ENCODE data around the gene JUNB. TPM values are rescaled to one million over a fixed set of nuclear protein-coding genes. Genes with fewer than 3 reads are reported as not detected.

Gene JUNB
- polyA plus RNA-seq, 1 donor (not counting 4 experiments of a cell fraction or from before 2014, with no cell fraction given) = 40.8 TPM

DNA sequence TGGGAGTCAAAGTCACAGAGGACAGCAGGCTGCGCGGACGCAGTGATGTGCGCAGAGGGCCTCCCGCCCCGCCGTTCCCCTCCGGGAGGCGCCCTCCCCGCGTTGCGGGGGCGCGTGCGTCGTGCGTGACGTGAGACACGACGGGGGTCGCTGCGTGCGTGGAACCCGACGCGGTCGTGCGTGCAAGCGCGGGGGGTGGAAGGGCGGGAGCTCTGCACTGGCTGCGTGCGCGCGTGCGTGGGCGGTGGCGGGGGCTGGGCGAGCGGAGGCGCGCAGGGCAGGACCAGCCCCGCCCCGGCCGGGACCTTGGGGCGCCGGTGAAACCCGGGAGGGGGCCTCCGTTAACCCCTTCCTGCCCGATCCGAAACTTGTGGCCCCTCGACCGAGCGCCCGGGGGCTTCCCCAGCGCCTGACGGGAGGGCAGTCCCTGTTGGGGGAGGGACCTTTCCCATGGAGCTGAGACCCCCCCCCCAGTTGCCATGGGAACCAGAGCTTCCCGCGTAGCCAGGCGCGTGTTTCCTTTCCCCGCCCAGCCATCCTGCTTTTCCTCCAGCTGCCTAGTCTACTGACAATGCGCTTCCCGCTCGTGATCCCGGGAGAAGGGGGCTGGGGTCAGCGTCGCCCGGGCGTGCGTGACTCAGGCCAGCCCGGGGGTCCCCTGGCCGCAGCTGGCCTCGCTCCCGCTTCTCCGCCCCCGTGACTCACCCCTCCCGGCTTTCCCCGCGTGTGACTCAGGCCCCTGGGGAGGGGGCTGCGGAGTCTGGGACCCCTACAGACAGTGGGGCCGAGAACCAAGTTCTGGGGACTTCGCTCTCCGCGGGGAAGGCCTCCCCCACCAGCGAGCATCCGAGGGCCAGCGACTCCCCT lies 8.6 kb upstream of the JUNB start:
- H3K27ac ChIP-seq (ENCODE audit: control insufficient read depth, insufficient read depth, low read length) = peak overlapping the region; percentile 81
- H3K4me3 ChIP-seq (ENCODE audit: control insufficient read depth in 2 of 3, extremely low read depth in 1 of 3, insufficient read depth in 2 of 3, low read depth in 1 of 3, low read length in 3 of 3) = peak overlapping the region; percentile 34 to 57 (median 40)
- H3K36me3 ChIP-seq (ENCODE audit: control insufficient read depth in 2 of 2, extremely low read depth in 1 of 2, insufficient read depth in 2 of 2, low read length in 2 of 2) = no peaks in the 10 kb centered on the region
- H3K79me2 ChIP-seq (ENCODE audit: control insufficient read depth, insufficient read depth, low read length) = no peaks in the 10 kb centered on the region
- H4K20me1 ChIP-seq (ENCODE audit: control insufficient read depth, extremely low read depth, insufficient read depth, low read length) = no peaks in the 10 kb centered on the region
- dilution Hi-C loops (cut with MboI; ENCODE audit: extremely low pct_ligation_motif_present, low sequenced_read_pairs) = no loop called here
- no peaks in the 10 kb centered on the region for H3K27me3 ChIP-seq (ENCODE audit: control insufficient read depth, extremely low read depth, insufficient read depth, low read length)
- H3K4me1 ChIP-seq (ENCODE audit: control insufficient read depth, extremely low read depth, insufficient read depth, low read length) = peaks cover 70% of the 10 kb centered on the region
- DNase-seq (ENCODE audit: low read depth, low spot score) = no peak
- H3K9ac ChIP-seq (ENCODE audit: control insufficient read depth, extremely low read depth, insufficient read depth, low read length) = peak overlapping the region; percentile 73
- H3K4me2 ChIP-seq (ENCODE audit: control insufficient read depth, extremely low read depth, insufficient read depth, low read depth, low read length) = peak overlapping the region; percentile 88
- H3K9me3 ChIP-seq (ENCODE audit: control insufficient read depth, low read depth, low read length) = no peaks in the 10 kb centered on the region
- H3K9me1 ChIP-seq (ENCODE audit: control insufficient read depth, extremely low read depth, insufficient read depth, low read length) = no peaks in the 10 kb centered on the region
- no peak for FAIRE-seq
- peak overlapping the region; percentile 60 for H2AFZ ChIP-seq (ENCODE audit: control insufficient read depth, low read length)
- no peak for TF ChIP-seq EZH2 (IDR thresholded peaks at IDR 0.05; ENCODE audit: low read length)
- TF ChIP-seq, protein P1, sequence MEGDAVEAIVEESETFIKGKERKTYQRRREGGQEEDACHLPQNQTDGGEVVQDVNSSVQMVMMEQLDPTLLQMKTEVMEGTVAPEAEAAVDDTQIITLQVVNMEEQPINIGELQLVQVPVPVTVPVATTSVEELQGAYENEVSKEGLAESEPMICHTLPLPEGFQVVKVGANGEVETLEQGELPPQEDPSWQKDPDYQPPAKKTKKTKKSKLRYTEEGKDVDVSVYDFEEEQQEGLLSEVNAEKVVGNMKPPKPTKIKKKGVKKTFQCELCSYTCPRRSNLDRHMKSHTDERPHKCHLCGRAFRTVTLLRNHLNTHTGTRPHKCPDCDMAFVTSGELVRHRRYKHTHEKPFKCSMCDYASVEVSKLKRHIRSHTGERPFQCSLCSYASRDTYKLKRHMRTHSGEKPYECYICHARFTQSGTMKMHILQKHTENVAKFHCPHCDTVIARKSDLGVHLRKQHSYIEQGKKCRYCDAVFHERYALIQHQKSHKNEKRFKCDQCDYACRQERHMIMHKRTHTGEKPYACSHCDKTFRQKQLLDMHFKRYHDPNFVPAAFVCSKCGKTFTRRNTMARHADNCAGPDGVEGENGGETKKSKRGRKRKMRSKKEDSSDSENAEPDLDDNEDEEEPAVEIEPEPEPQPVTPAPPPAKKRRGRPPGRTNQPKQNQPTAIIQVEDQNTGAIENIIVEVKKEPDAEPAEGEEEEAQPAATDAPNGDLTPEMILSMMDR (optimal IDR thresholded peaks at IDR 0.05 in 1 of 3, IDR thresholded peaks at IDR 0.05 in 1 of 3, conservative IDR thresholded peaks at IDR 0.05 in 1 of 3; ENCODE audit: extremely low read depth in 1 of 3, insufficient read depth in 2 of 3, low read length in 3 of 3) = peak in 1 of 3 experiments; percentile 27

DNA sequence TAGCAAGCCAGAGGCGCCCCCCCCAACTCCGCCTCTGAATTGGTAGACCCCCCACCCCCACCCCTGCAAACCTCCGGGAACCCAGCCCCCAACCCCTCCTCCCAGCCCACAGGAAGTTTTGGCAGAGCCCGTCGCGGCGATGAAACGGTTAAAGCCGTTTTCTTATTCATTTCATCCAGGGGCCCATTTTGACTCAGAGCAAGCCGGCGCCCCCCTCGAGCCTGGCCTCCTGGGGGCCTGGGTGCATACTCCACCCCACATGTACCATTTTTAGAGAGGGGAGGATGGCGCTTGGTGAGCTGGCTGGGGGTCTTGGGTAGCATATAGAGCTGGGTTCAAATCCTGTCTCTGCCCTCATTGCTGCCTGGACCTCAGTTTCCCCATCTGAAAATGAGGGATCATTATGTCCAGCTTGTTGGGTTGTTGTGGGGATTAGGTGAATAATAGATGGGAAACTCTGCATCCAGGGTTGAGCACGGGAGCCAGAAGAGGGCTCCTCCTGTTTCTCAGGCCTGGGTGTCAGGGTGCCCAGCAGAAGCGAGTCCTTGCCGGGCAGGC lies 7.9 kb upstream of the JUNB start:
- Histone ChIP-seq H3K9ac (ENCODE audit: control insufficient read depth, extremely low read depth, insufficient read depth, low read length) (peak overlapping the region; percentile 73), H4K20me1 (ENCODE audit: control insufficient read depth, extremely low read depth, insufficient read depth, low read length) (no peaks in the 10 kb centered on the region), H3K4me1 (ENCODE audit: control insufficient read depth, extremely low read depth, insufficient read depth, low read length) (peaks cover 69% of the 10 kb centered on the region), H3K4me2 (ENCODE audit: control insufficient read depth, extremely low read depth, insufficient read depth, low read depth, low read length) (peak overlapping the region; percentile 88), H3K27ac (ENCODE audit: control insufficient read depth, insufficient read depth, low read length) (peak overlapping the region; percentile 81), H3K9me3 (ENCODE audit: control insufficient read depth, low read depth, low read length) (no peaks in the 10 kb centered on the region), H3K9me1 (ENCODE audit: control insufficient read depth, extremely low read depth, insufficient read depth, low read length) (no peaks in the 10 kb centered on the region), H2AFZ (ENCODE audit: control insufficient read depth, low read length) (no peak overlapping the region), H3K27me3 (ENCODE audit: control insufficient read depth, extremely low read depth, insufficient read depth, low read length) (no peaks in the 10 kb centered on the region), H3K4me3 (ENCODE audit: control insufficient read depth in 2 of 3, extremely low read depth in 1 of 3, insufficient read depth in 2 of 3, low read depth in 1 of 3, low read length in 3 of 3) (peak overlapping the region in 2 of 3 experiments; percentile 34 to 45), H3K79me2 (ENCODE audit: control insufficient read depth, insufficient read depth, low read length) (no peaks in the 10 kb centered on the region), H3K36me3 (ENCODE audit: control insufficient read depth in 2 of 2, extremely low read depth in 1 of 2, insufficient read depth in 2 of 2, low read length in 2 of 2) (no peaks in the 10 kb centered on the region)
- no peak for DNase-seq (ENCODE audit: low read depth, low spot score)
- FAIRE-seq = no peak
- TF ChIP-seq, protein P1 (optimal IDR thresholded peaks at IDR 0.05 in 1 of 3, IDR thresholded peaks at IDR 0.05 in 1 of 3, conservative IDR thresholded peaks at IDR 0.05 in 1 of 3; ENCODE audit: extremely low read depth in 1 of 3, insufficient read depth in 2 of 3, low read length in 3 of 3) = no peak
- TF ChIP-seq EZH2 (IDR thresholded peaks at IDR 0.05; ENCODE audit: low read length) = no peak
- dilution Hi-C loops (cut with MboI; ENCODE audit: extremely low pct_ligation_motif_present, low sequenced_read_pairs) = no loop called here

Measured in keratinocyte (primary cell).